HEK293 (cell line): ENCODE data around the gene STK24.
A peak's percentile ranks its signal among the peaks of the same experiment; 100 is the strongest.

Experiments
- CTCF ChIA-PET: fragments of 350-600 bp; formaldehyde crosslinking; extraction: SDS; loops from one replicate; lab custom pipeline; 2021; ENCODE audit warnings: antibody characterized with exemption; lab: Yijun Ruan, JAX
- POLR2A ChIA-PET: fragments of 300-600 bp; formaldehyde crosslinking; extraction: SDS; loops from one replicate; lab custom pipeline; 2020; ENCODE audit warnings: antibody characterized with exemption, inconsistent platforms; lab: Yijun Ruan, JAX
- H3K27ac ChIP-seq: fragments of 200-500 bp; sonication (Bioruptor generic); 2 replicates; pipeline ENCODE4 v1.5.1; 2014; ENCODE audit warnings: low read depth, low read length, control low read depth, inconsistent platforms; ENCODE audit errors: extremely low read depth
- H3K36me3 ChIP-seq, 2 experiments: fragments of 200-500 bp in 1 of 2; sonication (Bioruptor generic) in 1 of 2; 1 replicate in 1 of 2; 2 replicates in 1 of 2; pipeline ENCODE4 v1.5.1; 2014 to 2017; ENCODE audit warnings: inconsistent platforms in 2 of 2, low read length in 2 of 2; ENCODE audit not compliant: control insufficient read depth in 2 of 2, insufficient read depth in 1 of 2
- H3K4me1 ChIP-seq: fragments of 200-500 bp; sonication (Bioruptor generic); 2 replicates; pipeline ENCODE4 v1.5.1; 2014; ENCODE audit warnings: mild to moderate bottlenecking, low read length, inconsistent platforms; ENCODE audit not compliant: control insufficient read depth, insufficient read depth
- H3K4me3 ChIP-seq: 2 replicates; pipeline ENCODE4 v1.5.1; 2011; ENCODE audit warnings: low read depth, mild to moderate bottlenecking, control low read depth, low read length, moderate library complexity
- H3K9me3 ChIP-seq: fragments of 200-500 bp; sonication (Bioruptor generic); 2 replicates; pipeline ENCODE4 v1.5.1; 2014; ENCODE audit warnings: low read depth, low read length, inconsistent platforms; ENCODE audit not compliant: control insufficient read depth, insufficient read depth
- BCL11A ChIP-seq: fragments of 450-650 bp; formaldehyde crosslinking; IDR thresholded peaks from 2 replicates; pipeline ENCODE4 v1.5.1; 2016; ENCODE audit warnings: low read depth, missing biosample characterization, missing genetic modification characterization
- BCL11B ChIP-seq: fragments of 450-650 bp; formaldehyde crosslinking; IDR thresholded peaks from 2 replicates; pipeline ENCODE4 v1.5.1; 2016; ENCODE audit warnings: low read depth, missing biosample characterization, missing genetic modification characterization
- KLF9 ChIP-seq: fragments of 450-650 bp; formaldehyde crosslinking; IDR thresholded peaks from 2 replicates; pipeline ENCODE4 v1.5.1; 2016; ENCODE audit warnings: missing biosample characterization, missing genetic modification characterization, low read depth
- PRDM6 ChIP-seq: fragments of 450-650 bp; formaldehyde crosslinking; IDR thresholded peaks from 2 replicates; pipeline ENCODE4 v1.5.1; 2017; ENCODE audit warnings: missing biosample characterization, missing genetic modification characterization
- RBAK ChIP-seq: fragments of 450-650 bp; formaldehyde crosslinking; IDR thresholded peaks from 2 replicates; pipeline ENCODE4 v1.5.1; 2016; ENCODE audit warnings: missing biosample characterization, missing genetic modification characterization
- REPIN1 ChIP-seq: fragments of 450-650 bp; formaldehyde crosslinking; IDR thresholded peaks from 2 replicates; pipeline ENCODE4 v1.5.1; 2017; ENCODE audit warnings: missing biosample characterization, missing genetic modification characterization, low read depth
- SETDB1 ChIP-seq: IDR thresholded peaks from one replicate; pipeline ENCODE4 v1.6.1; 2017; ENCODE audit warnings: mild to moderate bottlenecking, low read length, moderate library complexity, mixed read lengths; ENCODE audit not compliant: insufficient read length
- ZBTB8A ChIP-seq: fragments of 450-650 bp; formaldehyde crosslinking; IDR thresholded peaks from 2 replicates; pipeline ENCODE4 v1.5.1; 2016; ENCODE audit warnings: missing biosample characterization, missing genetic modification characterization
- ZNF10 ChIP-seq: fragments of 450-650 bp; formaldehyde crosslinking; IDR thresholded peaks from 2 replicates; pipeline ENCODE4 v1.5.1; 2017; ENCODE audit warnings: missing biosample characterization, missing genetic modification characterization
- ZNF148 ChIP-seq: fragments of 450-650 bp; formaldehyde crosslinking; IDR thresholded peaks from 2 replicates; pipeline ENCODE4 v1.5.0; 2017; ENCODE audit warnings: missing biosample characterization, missing genetic modification characterization, borderline replicate concordance
- ZNF221 ChIP-seq: fragments of 450-650 bp; formaldehyde crosslinking; IDR thresholded peaks from 2 replicates; pipeline ENCODE4 v1.5.1; 2017; ENCODE audit warnings: missing biosample characterization, missing genetic modification characterization, borderline replicate concordance
- ZNF292 ChIP-seq: fragments of 450-650 bp; formaldehyde crosslinking; IDR thresholded peaks from 2 replicates; pipeline ENCODE4 v1.5.1; 2016; ENCODE audit warnings: low read depth, missing biosample characterization, missing genetic modification characterization, borderline replicate concordance
- ZNF48 ChIP-seq: fragments of 450-650 bp; formaldehyde crosslinking; IDR thresholded peaks from 2 replicates; pipeline ENCODE4 v1.5.1; 2016; ENCODE audit warnings: missing biosample characterization, missing genetic modification characterization
- ZNF544 ChIP-seq: fragments of 450-650 bp; formaldehyde crosslinking; IDR thresholded peaks from 2 replicates; pipeline ENCODE4 v1.5.0; 2017; ENCODE audit warnings: missing biosample characterization, missing genetic modification characterization
- ZNF549 ChIP-seq: fragments of 450-650 bp; IDR thresholded peaks from 2 replicates; pipeline ENCODE4 v1.5.1; 2018; ENCODE audit warnings: missing biosample characterization, missing genetic modification characterization, mild to moderate bottlenecking, inconsistent platforms, moderate library complexity
- ZNF629 ChIP-seq: fragments of 450-650 bp; formaldehyde crosslinking; IDR thresholded peaks from 2 replicates; pipeline ENCODE4 v1.5.1; 2017; ENCODE audit warnings: missing biosample characterization, missing genetic modification characterization
- ZNF654 ChIP-seq: fragments of 450-650 bp; formaldehyde crosslinking; IDR thresholded peaks from 2 replicates; pipeline ENCODE4 v1.5.1; 2016; ENCODE audit warnings: low read depth, missing biosample characterization, missing genetic modification characterization
- ZNF704 ChIP-seq: fragments of 450-650 bp; formaldehyde crosslinking; IDR thresholded peaks from 2 replicates; pipeline ENCODE4 v1.5.1; 2016; ENCODE audit warnings: missing biosample characterization, missing genetic modification characterization
- ZNF785 ChIP-seq: fragments of 450-650 bp; formaldehyde crosslinking; IDR thresholded peaks from 2 replicates; pipeline ENCODE4 v1.5.1; 2016; ENCODE audit warnings: missing biosample characterization, missing genetic modification characterization
- TF ChIP-seq, protein P1 (sequence below): fragments of 450-650 bp; formaldehyde crosslinking; IDR thresholded peaks from 2 replicates; pipeline ENCODE4 v1.5.1; 2016; ENCODE audit warnings: missing biosample characterization, missing genetic modification characterization
- TF ChIP-seq, protein P2 (sequence below): fragments of 450-650 bp; formaldehyde crosslinking; IDR thresholded peaks from 2 replicates; pipeline ENCODE4 v1.5.1; 2016; ENCODE audit warnings: missing biosample characterization, missing genetic modification characterization

The STK24 gene

DNA sequence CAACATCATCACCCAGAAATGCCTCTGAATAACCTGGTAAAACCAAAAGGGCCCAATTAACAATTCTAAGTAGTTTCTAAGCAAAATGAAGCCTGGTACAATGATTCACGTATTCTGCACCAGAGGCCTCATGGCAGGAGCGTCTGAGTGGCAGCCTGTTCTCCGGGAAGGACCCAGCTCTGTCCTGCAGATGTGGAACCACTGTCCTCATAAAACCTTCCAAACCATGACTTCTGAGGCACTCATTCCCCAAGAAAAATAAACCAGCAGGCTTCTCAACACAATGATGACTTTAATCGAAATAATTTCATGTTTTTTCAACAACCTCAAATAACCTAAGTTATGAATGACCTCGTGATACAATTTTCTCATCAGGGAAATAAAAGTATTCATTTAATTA is 89.9 kb downstream of the STK24 start (continued):
- 0 out of 2 replicates have a peak, but pooled peaks have one; percentile 16 for TF ChIP-seq PRDM6 (tag by site-specific recombination)
- no peak for TF ChIP-seq ZNF654 (tag by site-specific recombination)
- TF ChIP-seq ZNF148 = no peak

GRCh38 chr13:98486412-98486811 is 90.5 kb downstream of the STK24 start:
- no peak overlapping the region for H3K27ac ChIP-seq
- ChIA-PET CTCF (interaction anchor here (0.5 to 0.7 kb wide), 2 partner anchors 94 to 168 kb away, joined by 3 read pairs; no protein-coding TSS in a partner anchor), POLR2A (no interaction called here)
- no peaks in the 10 kb centered on the region for H3K36me3 ChIP-seq
- peaks cover 15% of the 10 kb centered on the region for H3K4me1 ChIP-seq
- H3K9me3 ChIP-seq = no peaks in the 10 kb centered on the region
- no peak overlapping the region for H3K4me3 ChIP-seq
- TF ChIP-seq ZNF544 (tag by site-specific recombination) (no peak), ZNF785 (tag by site-specific recombination) (no peak), BCL11B (no peak), ZBTB8A (tag by site-specific recombination) (no peak), SETDB1 (no peak), ZNF704 (no peak)

GRCh38 chr13:98485561-98485960 is 91.3 kb downstream of the STK24 start:
- no peak overlapping the region for H3K4me3 ChIP-seq
- no peak for TF ChIP-seq ZNF629
- no peak for TF ChIP-seq ZNF292 (tag by site-specific recombination)
- TF ChIP-seq ZNF549 (tag by site-specific recombination) = no peak
- TF ChIP-seq ZNF10 (tag by site-specific recombination) = no peak
- TF ChIP-seq BCL11A = no peak
- TF ChIP-seq ZNF654 (tag by site-specific recombination) = no peak
- no peak for TF ChIP-seq RBAK
- no peak for TF ChIP-seq ZNF221 (tag by site-specific recombination)
- no peak for TF ChIP-seq KLF9
- TF ChIP-seq ZNF785 (tag by site-specific recombination) = no peak
- TF ChIP-seq, protein P1, sequence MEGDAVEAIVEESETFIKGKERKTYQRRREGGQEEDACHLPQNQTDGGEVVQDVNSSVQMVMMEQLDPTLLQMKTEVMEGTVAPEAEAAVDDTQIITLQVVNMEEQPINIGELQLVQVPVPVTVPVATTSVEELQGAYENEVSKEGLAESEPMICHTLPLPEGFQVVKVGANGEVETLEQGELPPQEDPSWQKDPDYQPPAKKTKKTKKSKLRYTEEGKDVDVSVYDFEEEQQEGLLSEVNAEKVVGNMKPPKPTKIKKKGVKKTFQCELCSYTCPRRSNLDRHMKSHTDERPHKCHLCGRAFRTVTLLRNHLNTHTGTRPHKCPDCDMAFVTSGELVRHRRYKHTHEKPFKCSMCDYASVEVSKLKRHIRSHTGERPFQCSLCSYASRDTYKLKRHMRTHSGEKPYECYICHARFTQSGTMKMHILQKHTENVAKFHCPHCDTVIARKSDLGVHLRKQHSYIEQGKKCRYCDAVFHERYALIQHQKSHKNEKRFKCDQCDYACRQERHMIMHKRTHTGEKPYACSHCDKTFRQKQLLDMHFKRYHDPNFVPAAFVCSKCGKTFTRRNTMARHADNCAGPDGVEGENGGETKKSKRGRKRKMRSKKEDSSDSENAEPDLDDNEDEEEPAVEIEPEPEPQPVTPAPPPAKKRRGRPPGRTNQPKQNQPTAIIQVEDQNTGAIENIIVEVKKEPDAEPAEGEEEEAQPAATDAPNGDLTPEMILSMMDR (tag by site-specific recombination) = no peak
- no peak for TF ChIP-seq REPIN1
- TF ChIP-seq, protein P2, sequence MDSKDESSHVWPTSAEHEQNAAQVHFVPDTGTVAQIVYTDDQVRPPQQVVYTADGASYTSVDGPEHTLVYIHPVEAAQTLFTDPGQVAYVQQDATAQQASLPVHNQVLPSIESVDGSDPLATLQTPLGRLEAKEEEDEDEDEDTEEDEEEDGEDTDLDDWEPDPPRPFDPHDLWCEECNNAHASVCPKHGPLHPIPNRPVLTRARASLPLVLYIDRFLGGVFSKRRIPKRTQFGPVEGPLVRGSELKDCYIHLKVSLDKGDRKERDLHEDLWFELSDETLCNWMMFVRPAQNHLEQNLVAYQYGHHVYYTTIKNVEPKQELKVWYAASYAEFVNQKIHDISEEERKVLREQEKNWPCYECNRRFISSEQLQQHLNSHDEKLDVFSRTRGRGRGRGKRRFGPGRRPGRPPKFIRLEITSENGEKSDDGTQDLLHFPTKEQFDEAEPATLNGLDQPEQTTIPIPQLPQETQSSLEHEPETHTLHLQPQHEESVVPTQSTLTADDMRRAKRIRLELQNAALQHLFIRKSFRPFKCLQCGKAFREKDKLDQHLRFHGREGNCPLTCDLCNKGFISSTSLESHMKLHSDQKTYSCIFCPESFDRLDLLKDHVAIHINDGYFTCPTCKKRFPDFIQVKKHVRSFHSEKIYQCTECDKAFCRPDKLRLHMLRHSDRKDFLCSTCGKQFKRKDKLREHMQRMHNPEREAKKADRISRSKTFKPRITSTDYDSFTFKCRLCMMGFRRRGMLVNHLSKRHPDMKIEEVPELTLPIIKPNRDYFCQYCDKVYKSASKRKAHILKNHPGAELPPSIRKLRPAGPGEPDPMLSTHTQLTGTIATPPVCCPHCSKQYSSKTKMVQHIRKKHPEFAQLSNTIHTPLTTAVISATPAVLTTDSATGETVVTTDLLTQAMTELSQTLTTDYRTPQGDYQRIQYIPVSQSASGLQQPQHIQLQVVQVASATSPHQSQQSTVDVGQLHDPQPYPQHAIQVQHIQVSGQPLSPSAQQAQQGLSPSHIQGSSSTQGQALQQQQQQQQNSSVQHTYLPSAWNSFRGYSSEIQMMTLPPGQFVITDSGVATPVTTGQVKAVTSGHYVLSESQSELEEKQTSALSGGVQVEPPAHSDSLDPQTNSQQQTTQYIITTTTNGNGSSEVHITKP (tag by site-specific recombination) = no peak
- TF ChIP-seq ZNF48 (tag by site-specific recombination) = no peak

More at GRCh38 chr13:98485561-98485960, 91.3 kb downstream of the STK24 start:
- Histone ChIP-seq H3K4me1 (peaks cover 17% of the 10 kb centered on the region), H3K9me3 (no peaks in the 10 kb centered on the region), H3K36me3 (no peaks in the 10 kb centered on the region), H3K27ac (no peak overlapping the region; the same call in 1 of the 2 replicates)
- CTCF ChIA-PET = interaction anchor here (1.2 kb wide), 1 partner anchor 189 kb away, joined by 3 read pairs; no protein-coding TSS in a partner anchor
- POLR2A ChIA-PET = interaction anchor here (0.9 to 2.5 kb wide), 4 partner anchors 10 to 97 kb away, joined by 3 to 9 read pairs (median 4); no protein-coding TSS in a partner anchor
